Fibroblast of the conjunctiva (primary cell): ENCODE data around the gene CEP68.
A peak's percentile ranks its signal among the peaks of the same experiment; 100 is the strongest.
"Not testable (repeated sequence)": the region's sequence is repeated elsewhere in the genome, so short reads cannot be mapped to it uniquely, and the experiment has no call there.

Source experiments
- DNase-seq: peaks from one replicate; pipeline ENCODE4 v3.0.0-alpha.2; 2010; ENCODE audit warnings: low read depth

CEP68 gene

GRCh38 chr2:65056215-65057053, at the start of gene CEP68:
TSS of gene CEP68 (plus strand) at chr2:65056416. CDS start at chr2:65069445, 13,029 bp downstream.
- DNase-seq = peak; percentile 95

GRCh38 chr2:65013776-65014175, 42.4 kb upstream of the CEP68 start:
- no peak for DNase-seq

GRCh38 chr2:65015731-65016130, 40.5 kb upstream of the CEP68 start:
- no peak for DNase-seq

GRCh38 chr2:65016789-65017188, 39.4 kb upstream of the CEP68 start:
- DNase-seq = no peak

- DNase-seq = no peak
Observed at GRCh38 chr2:65017335-65017734, 38.9 kb upstream of the CEP68 start.

GRCh38 chr2:65018141-65018582, 38.1 kb upstream of the CEP68 start:
- DNase-seq = no peak

- DNase-seq = no peak
Observed at GRCh38 chr2:65019010-65019409, 37.2 kb upstream of the CEP68 start.

GRCh38 chr2:65019675-65020195, 36.5 kb upstream of the CEP68 start:
- DNase-seq = no peak

GRCh38 chr2:65020251-65020650, 36.0 kb upstream of the CEP68 start:
- DNase-seq = not testable (repeated sequence)

GRCh38 chr2:65020943-65021528, 35.2 kb upstream of the CEP68 start:
- no peak for DNase-seq

- DNase-seq = no peak
Observed at GRCh38 chr2:65021709-65022108, 34.5 kb upstream of the CEP68 start.

GRCh38 chr2:65022189-65022588, 34.0 kb upstream of the CEP68 start:
- DNase-seq = no peak

- no peak for DNase-seq
Observed at GRCh38 chr2:65023742-65024141, 32.5 kb upstream of the CEP68 start.

GRCh38 chr2:65024149-65024829, 31.9 kb upstream of the CEP68 start:
- DNase-seq = peak; percentile 88

- no peak for DNase-seq
Observed at GRCh38 chr2:65025453-65026123, 30.6 kb upstream of the CEP68 start.

- no peak for DNase-seq
Observed at GRCh38 chr2:65026154-65026553, 30.1 kb upstream of the CEP68 start.

- no peak for DNase-seq
Observed at GRCh38 chr2:65026704-65027464, 29.3 kb upstream of the CEP68 start.

GRCh38 chr2:65027616-65028244, 28.5 kb upstream of the CEP68 start:
- DNase-seq = no peak

GRCh38 chr2:65030476-65031332, 25.5 kb upstream of the CEP68 start:
- DNase-seq = no peak
